IMR-90 (cell line): ENCODE data around the gene CINP.

Experiments
- FOS ChIP-seq: fragments of 150-350 bp; IDR thresholded peaks from 2 replicates; pipeline ENCODE4 v1.6.1; 2016; ENCODE audit warnings: low read depth, low read length
- POLR2A ChIP-seq: IDR thresholded peaks from 2 replicates; pipeline ENCODE4 v1.6.1; 2012; ENCODE audit warnings: mild to moderate bottlenecking, low read depth, low read length
- TF ChIP-seq, protein P1 (sequence below): conservative IDR thresholded peaks from 2 replicates; pipeline ENCODE4 v1.5.1; 2012; ENCODE audit warnings: mild to moderate bottlenecking, low read depth, low read length, improper control_type of control experiment

DNA sequence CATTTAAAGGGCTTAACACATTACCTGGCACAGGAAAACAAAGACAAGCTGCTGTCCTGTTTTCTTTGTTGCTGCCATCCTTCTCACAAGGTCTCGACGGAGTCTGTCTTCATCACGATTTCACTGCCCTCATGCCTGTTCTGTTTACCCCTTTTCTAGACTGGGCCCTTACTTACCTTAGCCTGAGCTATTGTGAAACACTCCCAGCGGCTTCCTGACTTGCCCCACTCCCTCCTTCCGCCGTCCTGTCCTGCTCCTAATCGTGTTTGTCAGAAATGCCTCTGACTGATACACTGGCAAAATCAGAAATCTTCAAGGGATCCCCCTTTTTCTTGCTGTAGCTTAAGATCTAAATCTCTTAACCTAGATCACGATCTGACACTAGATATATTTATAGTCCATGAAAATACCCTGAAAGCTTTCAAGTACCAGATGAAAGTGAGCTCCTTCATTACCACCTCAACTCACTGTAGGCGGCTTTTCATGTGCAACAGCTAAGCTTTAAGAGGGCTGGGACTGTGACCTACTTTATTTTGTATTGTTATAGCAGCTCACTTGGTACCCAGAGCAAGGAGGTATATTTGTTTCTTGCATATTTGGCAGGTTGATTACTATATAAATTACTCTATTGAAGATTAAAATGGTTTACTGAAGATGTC, 32.2 kb upstream of the CINP start:
- TF ChIP-seq FOS: no peak
- TF ChIP-seq, protein P1, sequence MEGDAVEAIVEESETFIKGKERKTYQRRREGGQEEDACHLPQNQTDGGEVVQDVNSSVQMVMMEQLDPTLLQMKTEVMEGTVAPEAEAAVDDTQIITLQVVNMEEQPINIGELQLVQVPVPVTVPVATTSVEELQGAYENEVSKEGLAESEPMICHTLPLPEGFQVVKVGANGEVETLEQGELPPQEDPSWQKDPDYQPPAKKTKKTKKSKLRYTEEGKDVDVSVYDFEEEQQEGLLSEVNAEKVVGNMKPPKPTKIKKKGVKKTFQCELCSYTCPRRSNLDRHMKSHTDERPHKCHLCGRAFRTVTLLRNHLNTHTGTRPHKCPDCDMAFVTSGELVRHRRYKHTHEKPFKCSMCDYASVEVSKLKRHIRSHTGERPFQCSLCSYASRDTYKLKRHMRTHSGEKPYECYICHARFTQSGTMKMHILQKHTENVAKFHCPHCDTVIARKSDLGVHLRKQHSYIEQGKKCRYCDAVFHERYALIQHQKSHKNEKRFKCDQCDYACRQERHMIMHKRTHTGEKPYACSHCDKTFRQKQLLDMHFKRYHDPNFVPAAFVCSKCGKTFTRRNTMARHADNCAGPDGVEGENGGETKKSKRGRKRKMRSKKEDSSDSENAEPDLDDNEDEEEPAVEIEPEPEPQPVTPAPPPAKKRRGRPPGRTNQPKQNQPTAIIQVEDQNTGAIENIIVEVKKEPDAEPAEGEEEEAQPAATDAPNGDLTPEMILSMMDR: no peak
- no peak for TF ChIP-seq POLR2A
